Thyroid gland (tissue), 4 donors: ENCODE results near the gene GGT1. TPM values are rescaled to one million over a fixed set of nuclear protein-coding genes. Genes with fewer than 3 reads are reported as not detected.

Experiments
- DNase-seq, 2 donors: peaks; one replicate each; pipeline ENCODE4 v3.0.0-alpha.2; 2019
- H3K27ac ChIP-seq, 3 donors: fragments of 200-600 bp; sonication (generic); 1 replicate in 2 of 3; 2 replicates in 1 of 3; pipeline ENCODE4 v1.5.1; 2016 to 2019; ENCODE audit warnings: mild to moderate bottlenecking in 1 of 3, moderate library complexity in 1 of 3
- H3K27me3 ChIP-seq: fragments of 200-600 bp; sonication (generic); one replicate; pipeline ENCODE4 v1.5.1; 2019
- H3K36me3 ChIP-seq, 2 donors: fragments of 200-600 bp; sonication (generic); one replicate each; pipeline ENCODE4 v1.5.1; 2016 to 2019
- H3K4me1 ChIP-seq, 2 donors: fragments of 200-600 bp; sonication (generic); one replicate each; pipeline ENCODE4 v1.5.1; 2017 to 2019
- H3K4me3 ChIP-seq, 3 donors: fragments of 200-600 bp; sonication (generic); replicated peaks in 1 of 3; 1 replicate in 2 of 3; 2 replicates in 1 of 3; pipeline ENCODE4 v1.5.1; 2016; ENCODE audit warnings: mild to moderate bottlenecking in 1 of 3
- H3K9me3 ChIP-seq: fragments of 200-600 bp; sonication (generic); one replicate; pipeline ENCODE4 v1.5.1; 2017
- POLR2A ChIP-seq, 2 donors: fragments of 450-650 bp; IDR thresholded peaks; one replicate each; pipeline ENCODE4 v1.6.1; 2017; ENCODE audit warnings: antibody characterized with exemption in 2 of 2, mild to moderate bottlenecking in 2 of 2, moderate library complexity in 1 of 2
- WGBS, 2 donors: methylation state at CpG; one replicate each; pipeline ENCODE4 v1.1.5; 2017; 5-methylcytosine and 5-hydroxymethylcytosine counted together
- intact Hi-C: fragments of 100-400 bp; cut with DNase I; formaldehyde crosslinking; loops from one replicate; pipeline ENCODE4 v1.15.1; 2023
- total RNA-seq, 4 donors: library from RNA; depleted of rRNA; stranded (reverse); fragments of >200 nt; gene quantifications; one replicate each; pipeline ENCODE4 v1.2.3, GENCODE V29; 2016
- TF ChIP-seq, protein P1 (sequence below), 6 experiments: fragments of 200-600 bp in 3 of 6; fragments of 450-650 bp in 3 of 6; sonication (generic) in 3 of 6; IDR thresholded peaks; one replicate each; pipeline ENCODE4 v1.5.1; 2016 to 2019; ENCODE audit warnings: antibody characterized with exemption in 6 of 6, mild to moderate bottlenecking in 2 of 6, inconsistent platforms in 1 of 6, moderate library complexity in 1 of 6

GGT1 gene
- total RNA-seq, 4 donors from 2014 or later = 15.5 to 20.7 (median 18.2) TPM

DNA sequence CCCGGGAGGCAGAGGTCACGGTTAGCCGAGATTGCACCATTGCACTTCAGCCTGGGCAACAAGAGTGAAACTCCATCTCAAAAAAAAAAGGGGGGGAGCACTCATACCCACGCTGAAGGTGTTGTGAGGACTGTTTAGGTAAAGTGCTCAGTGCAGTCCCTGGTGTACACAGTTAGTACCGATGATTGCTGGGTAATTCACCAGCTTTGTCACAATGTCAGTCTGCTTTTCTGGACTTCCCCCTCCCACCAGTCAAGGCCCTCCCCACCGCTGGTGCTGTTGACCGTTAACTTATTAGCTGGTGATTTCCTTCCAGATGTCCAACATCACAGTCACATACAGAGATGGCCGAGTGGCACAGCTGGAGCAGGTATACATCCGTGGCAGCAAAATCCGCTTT lies 35.3 kb upstream of the GGT1 start:
- no peak for DNase-seq
- H3K27ac ChIP-seq = no peak overlapping the region
- H3K9me3 ChIP-seq = no peaks in the 10 kb centered on the region
- intact Hi-C loops = no loop called here
- peaks cover 26 to 32% of the 10 kb centered on the region in 2 donors for H3K36me3 ChIP-seq
- H3K4me3 ChIP-seq = no peak overlapping the region
- H3K27me3 ChIP-seq = no peaks in the 10 kb centered on the region
- H3K4me1 ChIP-seq = peaks cover 11 to 15% of the 10 kb centered on the region in 2 donors
- WGBS, 2 donors = 78 to 86% methylated on average over 10 of the region's 10 CpGs
- no peak for TF ChIP-seq POLR2A (IDR thresholded peaks at IDR 0.05)
- TF ChIP-seq, protein P1, sequence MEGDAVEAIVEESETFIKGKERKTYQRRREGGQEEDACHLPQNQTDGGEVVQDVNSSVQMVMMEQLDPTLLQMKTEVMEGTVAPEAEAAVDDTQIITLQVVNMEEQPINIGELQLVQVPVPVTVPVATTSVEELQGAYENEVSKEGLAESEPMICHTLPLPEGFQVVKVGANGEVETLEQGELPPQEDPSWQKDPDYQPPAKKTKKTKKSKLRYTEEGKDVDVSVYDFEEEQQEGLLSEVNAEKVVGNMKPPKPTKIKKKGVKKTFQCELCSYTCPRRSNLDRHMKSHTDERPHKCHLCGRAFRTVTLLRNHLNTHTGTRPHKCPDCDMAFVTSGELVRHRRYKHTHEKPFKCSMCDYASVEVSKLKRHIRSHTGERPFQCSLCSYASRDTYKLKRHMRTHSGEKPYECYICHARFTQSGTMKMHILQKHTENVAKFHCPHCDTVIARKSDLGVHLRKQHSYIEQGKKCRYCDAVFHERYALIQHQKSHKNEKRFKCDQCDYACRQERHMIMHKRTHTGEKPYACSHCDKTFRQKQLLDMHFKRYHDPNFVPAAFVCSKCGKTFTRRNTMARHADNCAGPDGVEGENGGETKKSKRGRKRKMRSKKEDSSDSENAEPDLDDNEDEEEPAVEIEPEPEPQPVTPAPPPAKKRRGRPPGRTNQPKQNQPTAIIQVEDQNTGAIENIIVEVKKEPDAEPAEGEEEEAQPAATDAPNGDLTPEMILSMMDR (IDR thresholded peaks at IDR 0.05) = no peak

DNA sequence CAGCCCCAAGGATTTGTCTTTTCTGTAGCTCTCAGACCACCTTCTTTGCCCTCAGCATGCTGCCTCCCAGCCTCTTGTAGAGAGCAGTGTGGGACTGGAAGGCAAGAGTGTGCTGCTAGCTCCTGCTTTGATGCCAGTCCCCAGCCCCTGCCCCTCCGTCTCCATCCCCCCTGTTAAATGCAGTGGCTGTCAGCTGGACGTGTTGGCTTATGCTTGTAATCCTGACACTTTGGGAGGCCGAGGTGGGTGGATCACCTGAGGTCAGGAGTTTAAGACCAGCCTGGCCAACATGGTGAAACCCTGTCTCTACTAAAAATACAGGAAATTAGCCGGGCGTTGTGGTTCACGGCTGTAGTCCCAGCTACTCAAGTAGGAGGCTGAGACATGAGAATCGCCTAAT lies 31.7 kb upstream of the GGT1 start:
- no peak for DNase-seq
- Histone ChIP-seq H3K4me1 (peaks cover 8 to 10% of the 10 kb centered on the region in 2 donors), H3K36me3 (peaks cover 35 to 42% of the 10 kb centered on the region in 2 donors), H3K9me3 (no peaks in the 10 kb centered on the region), H3K27ac (no peak overlapping the region), H3K4me3 (no peak overlapping the region), H3K27me3 (no peaks in the 10 kb centered on the region)
- intact Hi-C loops = no loop called here
- no peak for TF ChIP-seq POLR2A (IDR thresholded peaks at IDR 0.05)
- TF ChIP-seq, protein P1 (IDR thresholded peaks at IDR 0.05) = no peak
- WGBS, 2 donors = 90 to 97% methylated on average over 7 of the region's 7 CpGs

DNA sequence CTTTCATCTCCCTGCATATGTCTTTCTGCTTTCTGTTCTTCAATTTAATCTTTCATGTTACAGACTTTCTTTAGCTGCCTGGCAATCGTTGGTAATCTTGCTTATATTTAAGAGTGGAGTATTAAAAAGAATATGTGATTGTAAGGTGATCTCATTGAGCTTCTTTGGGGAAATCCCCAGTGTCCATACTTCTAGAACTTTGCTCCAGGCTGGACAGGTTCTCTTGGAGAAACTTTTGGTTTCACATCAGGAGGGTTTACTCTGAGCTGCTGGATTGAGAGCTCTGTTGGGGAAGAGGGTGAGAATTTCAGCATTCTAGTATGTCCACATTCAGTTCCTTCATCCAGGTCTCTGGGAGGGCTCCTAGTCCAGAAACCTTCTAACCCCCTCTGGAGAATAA lies 26.2 kb upstream of the GGT1 start:
- 88 to 90% methylated on average over 1 of the region's 1 CpG for WGBS, 2 donors
- no peak overlapping the region for H3K27ac ChIP-seq

DNA sequence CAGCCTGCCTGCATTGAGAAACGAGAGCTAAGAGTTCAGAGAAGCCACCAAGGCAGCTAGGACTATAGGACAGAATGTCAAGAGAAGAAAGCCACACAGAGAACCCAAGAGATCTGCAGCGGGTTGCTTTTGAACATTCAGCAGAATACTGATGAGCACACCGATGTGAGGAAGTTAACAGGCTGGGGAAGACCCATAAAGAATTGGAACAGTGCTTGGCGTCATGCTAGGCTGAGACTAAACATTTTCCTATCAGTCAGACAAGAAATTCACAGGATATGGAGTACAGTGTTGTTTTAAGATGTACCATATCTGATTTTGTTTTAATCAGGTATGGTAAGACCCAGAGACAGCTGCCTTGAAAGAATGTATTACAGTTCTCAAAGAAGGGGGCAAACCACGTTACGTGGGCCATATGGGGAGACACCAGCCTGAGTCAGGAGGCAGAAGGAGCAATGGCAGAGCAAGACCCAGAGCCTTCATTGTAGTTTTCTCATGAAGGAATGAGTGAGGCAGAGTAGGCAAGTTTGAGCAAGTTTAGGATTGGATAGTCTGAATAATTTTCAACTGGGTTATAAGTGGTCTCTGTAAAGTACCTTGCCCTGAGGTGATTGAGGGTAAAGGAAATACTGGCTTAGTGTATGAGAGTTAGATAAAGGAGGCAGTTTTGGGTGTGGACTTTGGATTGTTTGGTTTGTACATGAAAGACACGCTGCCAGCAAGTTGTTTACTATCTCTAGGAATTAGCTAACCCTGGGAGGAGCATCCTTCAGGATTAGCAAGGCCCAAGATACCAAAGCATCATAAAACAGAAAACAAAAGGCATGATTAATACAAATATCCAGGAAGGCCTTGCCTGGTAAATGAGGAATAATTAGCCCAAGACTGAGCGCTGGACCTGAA lies 24.4 kb upstream of the GGT1 start:
- intact Hi-C loops = no loop called here
- Histone ChIP-seq H3K4me1 (peaks cover 13 to 19% of the 10 kb centered on the region in 2 donors), H3K4me3 (no peak overlapping the region), H3K27me3 (no peaks in the 10 kb centered on the region), H3K27ac (peak overlapping the region in 1 of 3 donors; percentile 20), H3K36me3 (peaks cover 0 to 10% of the 10 kb centered on the region in 2 donors), H3K9me3 (no peaks in the 10 kb centered on the region)
- no peak for DNase-seq
- TF ChIP-seq, protein P1 (IDR thresholded peaks at IDR 0.05) = no peak
- TF ChIP-seq POLR2A (IDR thresholded peaks at IDR 0.05) = no peak
- WGBS, 2 donors = 87 to 88% methylated on average over 8 of the region's 8 CpGs

More for the DNA sequence above, 26.2 kb upstream of the GGT1 start:
- peaks cover 8 to 17% of the 10 kb centered on the region in 2 donors for H3K36me3 ChIP-seq
- H3K4me3 ChIP-seq = no peak overlapping the region
- no peaks in the 10 kb centered on the region for H3K27me3 ChIP-seq
- no peak for DNase-seq
- TF ChIP-seq, protein P1 (IDR thresholded peaks at IDR 0.05) = no peak
- TF ChIP-seq POLR2A (IDR thresholded peaks at IDR 0.05) = no peak
- H3K9me3 ChIP-seq = no peaks in the 10 kb centered on the region
- intact Hi-C loops = no loop called here
- peaks cover under 1% of the 10 kb centered on the region in 2 donors for H3K4me1 ChIP-seq

DNA sequence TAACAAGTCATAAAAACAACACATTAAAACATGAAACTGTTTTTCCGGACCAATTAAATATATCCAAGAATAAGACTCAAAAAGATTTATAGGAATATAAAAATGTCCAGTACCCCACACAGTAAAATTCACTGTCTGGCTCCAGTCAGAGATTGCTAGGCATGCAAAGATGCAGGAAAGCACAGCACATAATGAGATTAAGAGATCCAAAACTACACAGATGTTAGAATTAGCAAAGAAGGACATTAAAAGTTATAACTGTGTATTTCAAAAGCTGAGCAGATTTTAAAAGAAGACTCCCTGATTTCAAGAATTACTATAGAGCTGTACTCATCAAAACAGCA lies 23.8 kb upstream of the GGT1 start:
- Histone ChIP-seq H3K36me3 (peaks cover 0 to 4% of the 10 kb centered on the region in 2 donors), H3K27me3 (no peaks in the 10 kb centered on the region), H3K27ac (no peak overlapping the region), H3K4me1 (peaks cover 19 to 25% of the 10 kb centered on the region in 2 donors), H3K4me3 (no peak overlapping the region), H3K9me3 (no peaks in the 10 kb centered on the region)
- WGBS, 2 donors = 85 to 90% methylated on average over 1 of the region's 1 CpG
- intact Hi-C loops = no loop called here
- no peak for TF ChIP-seq POLR2A (IDR thresholded peaks at IDR 0.05)
- TF ChIP-seq, protein P1 (IDR thresholded peaks at IDR 0.05) = no peak
- DNase-seq = no peak
